GM18951 (cell line): Measurements from ENCODE around the gene HMGB4.

Experiments
- POLR2A ChIP-seq: IDR thresholded peaks from 4 replicates; pipeline ENCODE4 v1.6.1; 2011; ENCODE audit warnings: mild to moderate bottlenecking; ENCODE audit not compliant: insufficient read length, insufficient read depth; ENCODE audit errors: extremely low read depth
- in situ Hi-C: fragments of 300-500 bp; cut with MboI; formaldehyde crosslinking; loops from one replicate; pipeline ENCODE4 v1.12.0; 2022; ENCODE audit warnings: low sequenced_read_pairs, mixed read lengths, inconsistent platforms; ENCODE audit not compliant: unreplicated experiment

HMGB4 gene

GRCh38 chr1:33895396-33895795 is 31.5 kb downstream of the HMGB4 start:
- in situ Hi-C loops, result no loop called here

GRCh38 chr1:33895976-33896375 is 32.1 kb downstream of the HMGB4 start:
- no peak for TF ChIP-seq POLR2A

More at GRCh38 chr1:33895396-33895795, 31.5 kb downstream of the HMGB4 start:
- TF ChIP-seq POLR2A, result no peak

GRCh38 chr1:33897092-33897725 is 33.3 kb downstream of the HMGB4 start:
- in situ Hi-C loops, result no loop called here
- TF ChIP-seq POLR2A, result no peak

More at GRCh38 chr1:33895976-33896375, 32.1 kb downstream of the HMGB4 start:
- in situ Hi-C loops, result no loop called here

- no peak for TF ChIP-seq POLR2A
- in situ Hi-C loops, result no loop called here
Observed at GRCh38 chr1:33898406-33898805, 34.5 kb downstream of the HMGB4 start.

GRCh38 chr1:33898881-33899280 is 35.0 kb downstream of the HMGB4 start:
- in situ Hi-C loops, result no loop called here
- TF ChIP-seq POLR2A, result no peak

GRCh38 chr1:33899746-33900145 is 35.9 kb downstream of the HMGB4 start:
- in situ Hi-C loops, result no loop called here
- TF ChIP-seq POLR2A, result no peak

GRCh38 chr1:33902486-33903209 is 38.8 kb downstream of the HMGB4 start:
- no peak for TF ChIP-seq POLR2A
- in situ Hi-C loops, result no loop called here

GRCh38 chr1:33903210-33903589 is 39.3 kb downstream of the HMGB4 start:
- no peak for TF ChIP-seq POLR2A
- in situ Hi-C loops, result no loop called here

GRCh38 chr1:33905241-33905640 is 41.4 kb downstream of the HMGB4 start:
- TF ChIP-seq POLR2A, result no peak
- in situ Hi-C loops, result no loop called here

GRCh38 chr1:33906156-33906555 is 42.3 kb downstream of the HMGB4 start:
- in situ Hi-C loops, result no loop called here
- no peak for TF ChIP-seq POLR2A

- no peak for TF ChIP-seq POLR2A
- in situ Hi-C loops, result no loop called here
Observed at GRCh38 chr1:33908324-33908956, 44.6 kb downstream of the HMGB4 start.
